Left ventricle myocardium superior (tissue), 1 donor: Measurements from ENCODE around the gene SERP2. TPM values are rescaled to one million over a fixed set of nuclear protein-coding genes. Genes with fewer than 3 reads are reported as not detected.
A peak's percentile ranks its signal among the peaks of the same experiment; 100 is the strongest.
"Not testable (repeated sequence)": the region's sequence is repeated elsewhere in the genome, so short reads cannot be mapped to it uniquely, and the experiment has no call there.

Experiments
- ATAC-seq: fragments of 200-7000 bp; cut with Tn5 transposase; one replicate; pipeline ENCODE4 v1.9.1; 2020; ENCODE audit warnings: mild to moderate bottlenecking, moderate library complexity
- DNase-seq: peaks from one replicate; pipeline ENCODE4 v3.0.0-alpha.2; 2020
- intact Hi-C: fragments of 100-400 bp; cut with micrococcal nuclease; formaldehyde crosslinking; loops from one replicate; pipeline ENCODE4 v1.11.0; 2022
- long read RNA-seq: library from polyadenylated mRNA; unstranded; transcript quantifications from one replicate; pipeline ENCODE4 v2.0.0, GENCODE V29; 2021
- total RNA-seq: library from RNA; stranded (reverse); fragmentation: NEBNext Ultra II Directional; extraction: Animal tissue kit (Norgen Biotek cat#: 25700); gene quantifications from one replicate; pipeline ENCODE4 v1.2.1, GENCODE V29; 2021
- donor health status: DM: no; HTN: yes; CAD: no; lungs with severe emphysema.

Gene SERP2
- 12.4 TPM for total RNA-seq
- long read RNA-seq, transcript SERP2-201 (3 exons, 784 nt): major isoform, 17 of 22 reads
- long read RNA-seq, partial matches to known transcripts: 0 of 22 reads
- long read RNA-seq, other reads (novel, unspliced or antisense): 4 of 22 reads

DNA sequence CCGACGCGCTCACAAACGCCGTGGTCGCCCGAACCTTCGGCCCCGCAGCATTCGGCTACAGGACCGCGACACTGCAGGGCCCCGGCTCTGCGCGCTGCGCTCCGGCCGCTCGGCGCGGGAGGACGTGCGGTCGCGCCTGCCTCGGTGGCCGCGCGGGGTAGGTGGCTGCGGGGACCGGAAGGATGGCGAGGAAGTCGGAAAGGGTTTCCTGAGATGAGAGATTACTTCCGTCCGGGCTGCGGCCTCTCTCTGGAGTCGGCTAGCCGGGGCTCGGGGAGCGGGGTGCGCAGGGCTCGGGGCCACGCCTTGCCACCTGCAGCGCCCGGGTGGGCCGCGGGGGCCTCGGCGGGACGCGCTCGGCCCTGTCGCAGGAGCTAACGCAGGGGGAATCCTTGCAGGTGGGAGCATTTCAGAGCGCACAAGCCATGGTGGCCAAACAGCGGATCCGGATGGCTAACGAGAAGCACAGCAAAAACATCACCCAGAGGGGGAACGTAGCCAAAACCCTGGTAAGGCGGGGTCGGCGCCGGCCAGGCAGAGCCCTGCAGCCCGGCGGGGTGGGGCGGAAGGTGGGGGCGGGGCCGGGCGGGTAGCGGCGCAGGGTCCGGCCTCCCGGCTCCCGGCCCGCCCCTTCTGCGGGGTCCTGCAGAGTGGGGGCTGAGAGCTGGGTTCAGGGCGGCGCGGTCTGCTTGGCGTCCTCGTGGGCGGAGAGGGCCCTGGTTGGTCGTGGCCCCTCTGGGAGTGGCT is at the start of gene SERP2:
Gene SERP2, plus strand, starts transcription at position 224 of the 747 bp plus-strand sequence. Its CDS starts 202 bp downstream, at position 426.
- peak; percentile 56 for DNase-seq
- intact Hi-C loops: no loop called here
- ATAC-seq: peak; percentile 87

DNA sequence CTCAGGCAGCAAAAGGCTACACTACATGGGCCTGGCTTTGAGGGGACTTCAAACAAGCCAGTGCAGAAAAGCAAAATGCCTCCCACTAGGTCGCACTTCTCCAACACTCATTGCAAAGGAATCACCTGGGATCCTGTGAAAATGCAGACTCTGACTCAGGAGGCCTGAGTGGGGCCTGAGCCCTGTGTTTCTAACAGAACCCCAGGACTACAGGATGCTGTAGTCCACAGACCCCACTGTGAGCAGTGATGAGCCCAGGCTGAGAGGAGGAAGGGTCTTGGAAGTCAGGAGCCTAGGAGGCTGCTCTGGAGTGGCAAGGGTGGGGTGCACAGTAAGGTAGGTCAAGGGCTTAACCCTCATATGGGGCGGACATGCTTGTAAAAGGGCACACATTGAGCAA is 46.7 kb upstream of the SERP2 start:
- intact Hi-C loops: no loop called here
- DNase-seq: no peak
- no peak for ATAC-seq

DNA sequence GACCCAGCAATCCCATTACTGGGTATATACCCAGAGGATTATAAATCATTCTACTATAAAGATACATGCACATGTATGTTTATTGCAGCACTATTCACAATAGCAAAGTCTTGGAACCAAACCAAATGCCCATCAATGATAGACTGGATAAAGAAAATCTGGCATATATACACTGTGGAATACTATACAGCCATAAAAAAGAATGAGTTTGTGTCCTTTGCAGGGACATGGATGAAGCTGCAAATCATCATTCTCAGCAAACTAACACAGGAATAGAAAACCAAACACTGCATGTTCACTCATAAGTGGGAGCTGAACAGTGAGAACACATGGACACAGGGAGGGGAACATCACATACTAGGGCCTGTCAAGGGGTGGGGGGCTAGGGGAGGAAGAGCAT is 44.6 kb upstream of the SERP2 start:
- intact Hi-C loops, DNase-seq, ATAC-seq: not testable (repeated sequence)

DNA sequence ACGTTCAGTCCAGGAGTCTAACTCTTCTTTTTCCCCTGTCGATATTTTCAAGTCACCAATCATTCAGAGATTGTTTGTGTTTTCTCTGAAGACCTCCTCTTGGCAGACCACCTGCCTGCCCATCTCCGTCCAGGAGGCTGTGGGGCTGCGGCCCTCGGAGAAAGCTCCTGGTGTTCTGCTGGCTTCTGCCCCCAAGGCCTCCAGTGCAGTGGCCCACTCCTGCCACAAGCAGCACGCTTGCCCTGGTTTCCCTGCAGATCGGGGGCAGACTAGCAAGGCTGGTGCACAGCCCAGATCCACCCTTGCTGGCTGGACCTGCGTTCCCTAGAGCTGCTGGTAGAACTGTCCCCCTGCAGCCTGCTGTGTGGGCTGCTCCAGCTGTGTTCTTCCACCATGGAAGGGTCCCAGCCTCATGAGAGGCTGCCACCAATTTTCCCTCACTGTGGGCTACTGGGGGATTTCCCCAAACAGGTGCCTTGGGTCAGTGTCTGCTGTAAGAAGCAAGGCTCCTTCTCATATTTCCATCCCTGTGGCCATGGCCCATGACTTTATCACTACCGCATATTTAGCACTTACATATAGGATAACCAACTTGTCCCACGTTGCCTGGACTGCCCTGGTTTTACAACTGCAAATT is 43.6 kb upstream of the SERP2 start:
- ATAC-seq: no peak
- DNase-seq: no peak
- intact Hi-C loops: no loop called here

DNA sequence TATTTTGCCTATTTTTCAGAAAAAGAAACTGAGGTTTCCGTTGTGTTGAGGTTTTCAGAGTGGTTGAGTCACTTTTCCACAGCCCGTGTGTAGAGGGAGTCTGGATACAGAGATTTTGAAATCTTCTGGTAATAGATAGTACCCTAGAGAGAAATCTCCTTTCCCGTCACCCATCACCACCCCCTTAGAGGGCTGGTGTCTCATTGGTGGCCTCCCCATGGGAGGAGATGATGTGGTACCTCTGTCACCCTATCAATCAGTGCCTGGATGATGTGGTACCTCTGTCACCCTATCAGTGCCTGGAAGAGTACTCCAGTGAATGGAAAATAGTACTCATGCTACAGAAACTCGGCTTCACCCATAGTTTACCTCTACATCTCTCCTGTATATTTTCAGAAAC is 42.2 kb upstream of the SERP2 start:
- intact Hi-C loops: no loop called here
- ATAC-seq (peak; percentile 9), DNase-seq (no peak)

DNA sequence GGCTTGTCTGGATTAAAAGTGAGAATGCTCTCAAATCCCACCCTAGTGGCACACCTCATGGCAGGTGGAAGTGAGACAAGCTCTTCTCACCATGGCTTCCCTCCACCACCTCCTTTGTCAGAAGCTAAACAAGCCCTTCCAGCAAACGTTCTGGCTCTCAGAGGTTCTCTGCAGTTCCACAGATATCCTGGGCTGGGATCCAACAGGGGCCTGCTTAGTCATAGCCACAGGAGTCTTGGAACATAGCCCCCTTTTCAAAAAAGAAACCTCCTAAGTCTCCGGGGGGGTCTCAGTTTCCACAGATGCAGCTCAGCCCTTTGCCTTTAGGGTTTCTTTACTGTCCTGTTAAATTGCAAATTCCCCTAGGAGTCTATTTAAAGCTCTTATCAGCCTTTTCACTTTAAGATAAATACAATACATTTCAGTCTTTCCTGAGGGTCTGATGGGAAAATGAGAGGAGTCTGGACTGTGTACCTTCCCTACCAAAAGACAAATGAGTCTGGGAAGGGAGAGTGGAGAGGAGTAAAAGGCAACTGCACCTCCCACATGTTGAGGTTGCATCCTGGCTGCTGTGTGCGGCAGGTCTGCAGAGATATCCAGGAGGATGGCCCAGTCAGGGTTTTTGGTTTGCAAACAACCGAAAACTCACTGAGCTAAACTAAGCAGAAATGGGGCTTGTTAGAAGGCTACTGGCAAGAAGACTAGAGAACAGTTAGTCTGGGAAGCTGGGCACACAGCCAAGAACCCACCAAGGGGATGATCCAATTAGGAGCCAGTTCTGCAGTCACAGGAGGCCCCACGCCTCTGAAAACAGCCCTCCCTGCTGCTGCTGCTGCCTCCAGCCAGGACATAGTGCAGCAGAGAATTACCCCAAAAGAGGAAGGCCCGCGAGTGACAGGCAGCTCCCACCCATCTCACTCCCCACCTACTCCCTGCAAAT is 41.4 kb upstream of the SERP2 start:
- DNase-seq (peak; percentile 72), ATAC-seq (peak; percentile 89)
- intact Hi-C loops: no loop called here

DNA sequence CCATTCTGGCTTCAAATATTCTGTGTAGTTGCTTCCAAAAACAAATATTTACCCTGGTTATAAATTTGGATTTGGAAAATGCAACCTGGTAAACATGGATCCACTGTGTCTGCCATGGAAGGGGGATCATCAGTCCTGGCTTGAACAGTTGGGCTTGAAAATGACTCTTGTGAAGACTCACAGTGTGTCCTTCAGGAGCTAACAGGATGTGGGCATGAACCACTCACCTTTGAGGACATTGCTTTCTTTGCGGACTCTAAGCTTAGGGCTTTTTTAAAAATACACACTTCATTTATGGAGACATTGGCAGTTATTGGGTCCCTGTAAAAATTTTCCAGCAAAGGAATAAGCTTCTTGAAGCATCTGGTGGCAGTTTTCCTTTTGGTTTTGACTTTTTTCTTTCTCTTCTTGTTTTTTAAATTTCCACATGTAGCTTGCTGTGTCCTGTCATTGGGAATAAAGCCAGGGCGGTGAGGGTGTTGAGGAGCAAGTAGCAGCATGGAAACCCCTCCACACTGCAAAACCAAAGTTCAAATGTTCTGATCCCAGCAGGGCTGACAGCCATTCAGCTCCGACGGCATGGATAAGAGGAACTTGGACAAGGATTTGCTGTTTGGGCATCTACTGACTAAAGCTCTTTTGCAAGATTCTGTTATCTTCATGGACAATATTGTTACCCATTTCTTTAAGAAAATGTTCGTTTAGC is 39.5 kb upstream of the SERP2 start:
- DNase-seq (no peak), ATAC-seq (no peak)
- intact Hi-C loops: no loop called here

DNA sequence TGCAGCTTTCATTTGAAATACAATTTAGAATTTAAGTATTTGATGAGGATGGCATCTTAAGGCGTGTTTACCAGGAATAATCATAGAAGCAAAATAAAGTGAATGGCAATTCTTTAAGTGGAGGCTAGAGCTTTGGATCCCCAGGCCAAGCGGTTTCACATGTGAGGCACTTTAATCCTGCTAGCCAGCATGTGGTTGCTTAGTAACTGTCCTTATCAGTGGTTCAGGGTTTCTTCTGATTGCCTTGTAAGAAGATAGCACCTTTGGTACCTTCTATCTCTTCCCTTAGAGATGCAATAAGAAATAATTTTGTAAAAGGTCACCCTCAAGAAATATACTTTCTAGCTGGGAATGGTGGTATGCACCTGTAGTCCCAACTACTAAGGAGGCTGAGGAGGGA is 38.9 kb upstream of the SERP2 start:
- intact Hi-C loops: no loop called here

DNA sequence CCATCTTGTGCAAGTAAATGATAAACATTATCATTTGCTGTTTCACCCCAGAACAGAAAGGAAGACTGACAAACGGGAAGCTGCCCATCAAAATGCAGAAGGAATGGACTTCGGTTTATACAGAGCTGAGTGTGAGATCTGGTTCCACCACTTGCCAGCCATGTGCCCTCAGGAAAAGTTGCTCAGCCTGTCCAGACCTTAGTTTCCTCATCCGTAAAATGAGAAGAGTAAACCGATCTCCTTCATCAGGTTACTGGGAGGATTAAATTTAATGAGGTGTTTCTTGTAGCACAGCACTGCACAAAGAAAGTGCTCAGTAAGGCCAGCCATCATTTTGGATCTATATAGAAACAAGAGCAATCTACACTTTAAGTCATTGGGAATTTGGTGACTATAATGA is 36.7 kb upstream of the SERP2 start:
- intact Hi-C loops: no loop called here
- DNase-seq (no peak), ATAC-seq (no peak)

More for the DNA sequence above, 38.9 kb upstream of the SERP2 start:
- DNase-seq (no peak), ATAC-seq (no peak)

DNA sequence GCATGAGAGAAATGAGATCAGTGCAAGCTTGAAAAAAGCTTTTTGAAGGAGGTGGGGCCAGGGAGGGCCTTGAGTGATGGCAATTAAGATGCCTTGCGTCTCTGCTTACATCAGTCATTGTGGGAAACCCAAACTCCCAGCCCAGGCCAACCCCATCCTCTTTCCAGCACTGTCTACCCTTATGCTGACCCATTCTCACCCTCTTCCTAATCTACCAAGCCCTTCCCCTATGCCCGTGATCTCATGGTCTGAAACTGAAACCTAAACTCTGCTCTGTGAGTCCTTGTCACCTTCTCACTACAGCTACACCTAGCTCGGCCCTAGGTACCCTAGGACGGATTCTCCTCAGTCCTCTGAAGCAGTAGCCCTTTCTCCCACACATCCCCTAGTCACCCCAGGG is 36.0 kb upstream of the SERP2 start:
- intact Hi-C loops: no loop called here
- DNase-seq (no peak), ATAC-seq (no peak)

DNA sequence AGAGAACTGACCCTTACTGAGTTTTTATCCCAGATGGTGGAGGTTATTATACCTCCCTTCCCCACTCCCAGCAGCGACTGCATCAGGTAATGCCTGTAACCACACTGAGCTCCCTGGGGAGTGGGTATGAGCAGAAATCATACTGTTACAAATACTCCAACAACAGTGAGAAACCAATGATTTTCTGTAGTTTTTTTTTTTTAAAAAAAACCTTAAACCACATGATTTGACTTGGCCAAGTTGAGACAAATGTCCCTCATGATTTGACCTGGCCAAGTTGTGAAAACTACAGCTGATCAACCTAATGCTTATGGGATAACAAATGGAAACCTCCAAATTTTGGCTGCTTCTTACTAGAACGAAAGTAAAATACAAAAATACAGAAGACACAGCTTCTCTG is 33.1 kb upstream of the SERP2 start:
- ATAC-seq (no peak), DNase-seq (no peak)
- intact Hi-C loops: no loop called here

DNA sequence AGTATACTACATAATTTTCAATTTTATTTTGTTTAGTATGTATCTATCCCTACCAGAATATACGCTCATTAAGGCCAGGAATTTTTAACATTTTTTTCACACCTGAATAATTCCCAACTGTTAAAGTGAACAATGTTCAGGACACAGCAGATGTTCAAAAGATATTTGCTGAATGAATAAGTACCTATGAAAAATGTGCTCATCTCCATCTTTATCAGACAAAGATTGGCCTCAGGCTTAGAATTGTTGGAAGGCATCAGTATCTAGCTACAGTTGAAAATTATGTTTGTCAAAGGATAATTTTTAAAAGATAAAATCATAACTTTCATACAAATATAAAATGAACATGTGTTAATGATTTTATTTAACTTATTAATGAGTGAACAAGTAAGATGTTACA is 30.9 kb upstream of the SERP2 start:
- ATAC-seq: no peak
- no peak for DNase-seq
- intact Hi-C loops: no loop called here

DNA sequence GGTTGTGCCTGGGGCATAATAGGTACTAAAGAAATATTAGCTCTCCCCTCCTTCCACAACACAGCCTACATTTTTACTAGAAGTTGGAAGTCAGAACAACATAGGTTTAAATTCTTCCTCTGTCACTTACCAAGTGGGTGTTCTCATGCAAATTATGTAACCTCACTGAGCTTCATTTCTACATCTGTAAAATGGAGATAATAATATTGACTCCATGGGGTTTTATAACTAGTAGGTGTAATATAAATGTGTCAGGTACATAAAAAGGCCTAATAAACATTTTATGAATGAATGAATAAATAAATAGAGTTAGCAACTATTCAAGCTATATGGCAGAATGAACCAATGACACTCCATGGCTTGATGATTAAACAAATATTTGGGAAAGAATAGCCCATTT is 27.1 kb upstream of the SERP2 start:
- intact Hi-C loops: no loop called here
- DNase-seq (no peak), ATAC-seq (no peak)

DNA sequence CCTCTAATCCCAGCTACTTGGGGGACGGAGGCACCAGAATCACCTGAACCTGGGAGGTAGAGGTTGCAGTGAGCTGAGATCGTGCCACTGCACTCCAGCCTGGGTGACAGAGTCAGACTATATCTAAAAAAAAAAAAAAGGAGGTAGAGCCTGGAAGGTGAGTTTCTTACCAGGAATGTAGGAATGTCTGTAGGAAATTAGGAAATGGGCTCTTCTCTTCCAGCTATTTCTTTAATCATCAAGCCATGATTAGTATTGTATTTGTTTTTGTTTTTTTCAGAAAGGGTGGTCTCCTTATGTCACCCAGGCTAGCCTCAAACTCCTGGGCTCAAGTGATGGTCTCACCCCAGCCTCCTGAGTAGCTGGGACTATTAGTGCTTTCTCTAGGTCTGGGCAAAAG is 26.3 kb upstream of the SERP2 start:
- intact Hi-C loops: no loop called here
- no peak for DNase-seq
- ATAC-seq: no peak

DNA sequence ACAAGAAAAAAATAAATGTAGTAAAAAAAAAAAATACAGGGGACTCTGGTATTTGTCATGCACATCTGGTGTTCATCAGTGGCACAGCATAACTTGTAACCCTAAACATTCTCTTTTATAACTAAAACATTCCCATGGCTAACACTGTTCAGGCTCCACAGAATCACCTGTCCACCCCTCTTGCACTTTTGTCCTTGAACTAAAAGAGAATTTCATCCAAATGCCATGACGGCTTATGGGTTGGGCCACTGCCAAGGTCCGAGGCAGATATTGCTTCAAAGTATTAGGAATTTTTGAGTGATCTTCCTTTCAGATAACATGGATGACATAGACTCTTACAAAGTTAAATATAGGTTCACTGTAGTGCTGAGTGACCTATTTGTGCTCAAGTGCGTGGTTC is 25.7 kb upstream of the SERP2 start:
- intact Hi-C loops: no loop called here
- DNase-seq: no peak
- no peak for ATAC-seq

DNA sequence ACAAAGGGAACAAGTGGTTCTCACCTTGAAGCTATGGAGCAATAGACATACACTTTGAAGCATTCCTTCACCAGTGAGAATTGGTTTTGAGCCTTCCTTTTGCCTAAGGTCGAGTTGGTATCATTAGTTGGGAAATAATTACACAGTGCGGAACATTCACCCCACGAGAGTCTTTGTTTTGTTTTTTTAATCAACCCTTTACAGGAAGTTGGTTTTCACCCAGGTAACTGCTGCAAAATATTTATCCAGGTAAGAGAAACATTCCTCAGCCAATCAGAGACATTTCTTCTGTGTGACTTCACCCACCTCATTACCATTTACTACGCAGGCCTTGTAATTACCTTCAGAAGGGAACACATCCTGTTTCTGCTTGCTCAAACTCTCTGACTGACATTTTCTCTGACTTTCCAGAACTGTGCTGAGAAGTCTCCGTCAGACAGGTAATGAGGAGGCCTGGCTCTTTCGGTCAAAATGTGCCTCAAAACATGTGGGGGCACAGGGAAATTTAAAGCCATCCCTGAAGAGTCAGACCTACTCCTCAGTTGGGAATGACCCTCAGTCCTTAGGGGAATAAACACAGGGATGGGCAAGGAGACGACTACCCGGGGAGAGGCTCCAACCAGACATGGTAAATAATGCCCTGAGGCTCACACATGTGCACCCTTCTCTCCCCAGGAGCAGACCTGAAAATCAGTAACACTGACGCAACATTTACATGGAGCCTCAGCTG is 22.7 kb upstream of the SERP2 start:
- intact Hi-C loops: loop anchor here (10.0 kb wide), 1 partner anchor 1334 kb away; no protein-coding TSS in a partner anchor
- DNase-seq: no peak
- no peak for ATAC-seq

DNA sequence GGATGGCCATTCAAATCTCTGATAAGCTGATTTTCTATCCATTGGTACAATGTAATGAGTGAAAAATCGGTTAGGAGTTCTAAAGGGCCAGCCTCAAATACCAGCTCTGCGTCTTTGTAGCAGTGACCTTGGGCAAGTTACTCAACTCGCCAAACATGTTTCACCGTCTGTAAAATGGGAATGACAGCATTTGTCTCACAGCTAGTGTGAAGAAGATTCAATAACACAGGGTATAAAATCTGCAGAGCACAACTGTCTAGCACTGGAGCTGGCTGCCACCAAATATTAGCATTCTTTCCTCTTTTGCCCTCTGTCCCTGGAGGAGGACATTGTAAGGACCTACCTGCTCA is 22.1 kb upstream of the SERP2 start:
- intact Hi-C loops: loop anchor here (10.0 kb wide), 1 partner anchor 1333 kb away; no protein-coding TSS in a partner anchor
- no peak for ATAC-seq

DNA sequence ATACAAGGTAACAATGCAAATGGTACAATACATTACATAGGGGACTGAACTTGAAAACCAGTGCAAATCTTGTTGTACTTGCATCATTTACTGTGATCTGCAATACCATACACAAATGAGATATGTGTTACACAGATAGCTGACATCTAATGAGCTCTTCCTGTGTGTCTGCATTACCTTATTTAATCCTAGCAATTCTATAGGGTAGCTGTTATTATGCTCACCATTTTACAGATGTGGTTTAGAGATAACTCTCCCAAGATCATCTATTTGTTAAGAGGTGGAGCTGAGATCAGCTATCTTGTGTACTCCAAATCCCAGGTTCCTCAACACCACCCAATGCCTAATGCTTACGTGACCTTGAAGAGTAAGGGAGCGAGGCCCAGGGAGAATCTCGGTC is 21.4 kb upstream of the SERP2 start:
- intact Hi-C loops: loop anchor here (10.0 kb wide), 1 partner anchor 1333 kb away; no protein-coding TSS in a partner anchor
- DNase-seq (no peak), ATAC-seq (no peak)

More for the DNA sequence above, 22.1 kb upstream of the SERP2 start:
- no peak for DNase-seq
